ENCODE results near the gene NTNG1. TPM values are rescaled to one million over a fixed set of nuclear protein-coding genes. Genes with fewer than 3 reads are reported as not detected.

NTNG1 gene
- total and polyA plus RNA-seq, 2 of the 8 experiments (the other 6 are each of a cell fraction or from before 2014, with no cell fraction given) = 1.2 to 4.1 TPM

GRCh38 chr1:107449326-107449725, 308.5 kb downstream of the NTNG1 start:
- Histone ChIP-seq H3K4me3 (ENCODE audit: extremely low read depth in 1 of 4, insufficient read depth in 2 of 4, low read depth in 3 of 4, low read length in 4 of 4) (no peak overlapping the region), H2AFZ (ENCODE audit: low read length) (no peak overlapping the region), H3K56ac (replicated peaks; ENCODE audit: insufficient read length, low read depth, low read length) (no peak overlapping the region), H4K91ac (replicated peaks; ENCODE audit: insufficient read length, low read length) (no peak overlapping the region), H3K9ac (replicated peaks in 1 of 4; ENCODE audit: extremely low read depth in 1 of 4, low read depth in 3 of 4, low read length in 3 of 4) (no peak overlapping the region), H2AK5ac (ENCODE audit: low read depth, low read length) (no peak overlapping the region), H3K79me1 (ENCODE audit: low read depth, low read length) (no peaks in the 10 kb centered on the region), H2BK12ac (ENCODE audit: low read depth, low read length) (no peak overlapping the region), H3K23me2 (ENCODE audit: low read depth, low read length) (no peaks in the 10 kb centered on the region), H2BK20ac (ENCODE audit: low read length) (no peak overlapping the region), H3K27ac (ENCODE audit: low read depth, low read length) (no peak overlapping the region), H3K14ac (ENCODE audit: insufficient read length) (no peak overlapping the region), H2BK120ac (replicated peaks; ENCODE audit: low read depth, low read length) (no peak overlapping the region), H3K27me3 (replicated peaks in 1 of 4; ENCODE audit: control insufficient read depth in 3 of 4, extremely low read depth in 1 of 4, insufficient read depth in 3 of 4, low read length in 3 of 4) (no peaks in the 10 kb centered on the region), H4K5ac (ENCODE audit: insufficient read length, low read depth, low read length) (no peak overlapping the region), H4K8ac (ENCODE audit: extremely low read depth, insufficient read depth, low read length) (no peak overlapping the region), H3K4me2 (ENCODE audit: insufficient read depth in 1 of 2, low read depth in 2 of 2, low read length in 2 of 2) (no peak overlapping the region), H4K20me1 (replicated peaks in 1 of 2; ENCODE audit: control insufficient read depth in 1 of 2, insufficient read depth in 2 of 2, low read length in 2 of 2) (no peaks in the 10 kb centered on the region), H3K9me3 (ENCODE audit: insufficient read depth in 2 of 2, low read depth in 1 of 2, low read length in 1 of 2) (no peaks in the 10 kb centered on the region), H2BK5ac (ENCODE audit: low read depth, low read length) (no peak overlapping the region), H3K18ac (ENCODE audit: extremely low read depth, low read length) (no peak overlapping the region), H3K4ac (replicated peaks; ENCODE audit: insufficient read length, low read depth, low read length) (no peak overlapping the region), H2BK15ac (ENCODE audit: low read length) (no peak overlapping the region), H3K23ac (ENCODE audit: insufficient read length) (no peak overlapping the region), H3K79me2 (ENCODE audit: control insufficient read depth in 1 of 2, insufficient read depth in 2 of 2, low read length in 2 of 2) (no peaks in the 10 kb centered on the region), H3K36me3 (ENCODE audit: control insufficient read depth in 2 of 4, insufficient read depth in 4 of 4, low read length in 3 of 4) (no peaks in the 10 kb centered on the region), H3K4me1 (replicated peaks in 1 of 4; ENCODE audit: control insufficient read depth in 3 of 4, insufficient read depth in 4 of 4, low read length in 3 of 4) (peaks cover 0 to 6% (median 1%) of the 10 kb centered on the region in 4 experiments; a peak in 1 of 7 replicates)
- DNase-seq (ENCODE audit: low read depth in 1 of 2, low spot score in 2 of 2) = no peak
- no peak for FAIRE-seq
- WGBS, 2 experiments (ENCODE audit: extremely low coverage in 1 of 2, insufficient coverage in 1 of 2, insufficient read length in 1 of 2, insufficient replicate concordance in 2 of 2, low coverage in 1 of 2, low lambda C conversion rate in 2 of 2, missing lambda C conversion rate in 1 of 2) = 88% methylated on average over 3 of the region's 3 CpGs; no CpG with 5 or more reads in 1 of the 2 experiments
- POLR2A ChIA-PET (ENCODE audit: partially characterized antibody) = no interaction called here
- CTCF ChIA-PET (ENCODE audit: partially characterized antibody) = interaction anchor here (1.2 to 2.7 kb wide), 2 partner anchors 10 to 18 kb away, joined by 5 to 8 read pairs; no protein-coding TSS in a partner anchor
- TF ChIP-seq PHF8 (conservative IDR thresholded peaks at IDR 0.05; ENCODE audit: low read depth, low read length) (no peak), JUND (IDR thresholded peaks at IDR 0.05; ENCODE audit: low read length) (no peak)
